CD14-positive monocyte (primary cell): ENCODE results near the gene CUBN. TPM values are rescaled to one million over a fixed set of nuclear protein-coding genes. Genes with fewer than 3 reads are reported as not detected.

Experiments used
- DNase-seq, 3 donors: peaks; one replicate each; pipeline ENCODE4 v3.0.0-alpha.2; 2011 to 2022
- H2AFZ ChIP-seq: 2 replicates; pipeline ENCODE4 v1.6.0; 2012; ENCODE audit warnings: mild to moderate bottlenecking, low read depth, low read length, inconsistent platforms; ENCODE audit not compliant: insufficient read depth, poor library complexity, severe bottlenecking
- H3K27ac ChIP-seq, 2 donors: 1 replicate in 1 of 2; 2 replicates in 1 of 2; pipeline ENCODE4 v1.5.1; 2012 to 2013; ENCODE audit warnings: low read length in 2 of 2, control low read depth in 1 of 2, inconsistent platforms in 1 of 2, low read depth in 1 of 2, mild to moderate bottlenecking in 1 of 2
- H3K27me3 ChIP-seq, 2 donors: one replicate each; pipeline versions ENCODE4 v1.6.0 to v1.6.1; 2011 to 2013; ENCODE audit warnings: low read length in 2 of 2; ENCODE audit not compliant: control insufficient read depth in 2 of 2, insufficient read depth in 2 of 2
- H3K36me3 ChIP-seq, 2 donors: replicated peaks in 1 of 2; 1 replicate in 1 of 2; 2 replicates in 1 of 2; pipeline versions ENCODE4 v1.5.1 to v1.6.1; 2012 to 2013; ENCODE audit warnings: low read length in 2 of 2, control low read depth in 1 of 2, inconsistent platforms in 1 of 2, mild to moderate bottlenecking in 1 of 2; ENCODE audit not compliant: insufficient read depth in 2 of 2, control insufficient read depth in 1 of 2
- H3K4me1 ChIP-seq, 2 donors: 1 replicate in 1 of 2; 2 replicates in 1 of 2; pipeline versions ENCODE4 v1.5.1 to v1.6.1; 2012 to 2013; ENCODE audit warnings: low read length in 2 of 2, control low read depth in 1 of 2, inconsistent platforms in 1 of 2, mild to moderate bottlenecking in 1 of 2, moderate library complexity in 1 of 2; ENCODE audit not compliant: insufficient read depth in 2 of 2, control insufficient read depth in 1 of 2
- H3K4me2 ChIP-seq: replicated peaks from 2 replicates; pipeline ENCODE3; 2012; ENCODE audit warnings: low read length, moderate library complexity, mild to moderate bottlenecking; ENCODE audit not compliant: poor library complexity, severe bottlenecking; ENCODE audit errors: extremely low read depth
- H3K4me3 ChIP-seq, 3 experiments: fragments of 200-600 bp in 1 of 3; sonication (generic) in 1 of 3; replicated peaks in 1 of 3; 1 replicate in 2 of 3; 2 replicates in 1 of 3; pipeline ENCODE4 v1.5.1; 2011 to 2013; ENCODE audit warnings: low read length in 3 of 3, mild to moderate bottlenecking in 3 of 3, control low read depth in 2 of 3, low read depth in 2 of 3, inconsistent platforms in 1 of 3, moderate library complexity in 1 of 3
- H3K79me2 ChIP-seq: 2 replicates; pipeline ENCODE4 v1.6.0; 2012; ENCODE audit warnings: mild to moderate bottlenecking, control low read depth, inconsistent platforms, low read length, moderate library complexity; ENCODE audit not compliant: insufficient read depth
- H3K9ac ChIP-seq: 2 replicates; pipeline ENCODE4 v1.6.0; 2017; ENCODE audit warnings: low read length, mild to moderate bottlenecking; ENCODE audit not compliant: insufficient read depth, poor library complexity, severe bottlenecking
- H3K9me3 ChIP-seq, 2 donors: replicated peaks in 1 of 2; 1 replicate in 1 of 2; 2 replicates in 1 of 2; pipeline versions ENCODE4 v1.5.1 to v1.6.1; 2012 to 2013; ENCODE audit warnings: low read length in 2 of 2, control low read depth in 1 of 2; ENCODE audit not compliant: control insufficient read depth in 1 of 2, insufficient read depth in 1 of 2
- H4K20me1 ChIP-seq: 2 replicates; pipeline ENCODE4 v1.6.0; 2012; ENCODE audit warnings: mild to moderate bottlenecking, low read length, control low read depth, moderate library complexity; ENCODE audit not compliant: insufficient read depth
- H3K27ac Mint-ChIP-seq, 7 donors: one replicate each; pipeline ENCODE4 v1.8.0; 2020; ENCODE audit warnings: mild to moderate bottlenecking in 7 of 7, mixed read lengths in 7 of 7, moderate library complexity in 6 of 7, inconsistent platforms in 2 of 7
- H3K27me3 Mint-ChIP-seq, 3 donors: one replicate each; pipeline ENCODE4 v1.8.0; 2021 to 2022; ENCODE audit warnings: low read depth in 3 of 3, mild to moderate bottlenecking in 3 of 3, mixed read lengths in 3 of 3, moderate library complexity in 3 of 3, inconsistent platforms in 1 of 3
- H3K36me3 Mint-ChIP-seq, 2 donors: one replicate each; pipeline ENCODE4 v1.8.0; 2020; ENCODE audit warnings: mixed read lengths in 2 of 2, inconsistent platforms in 1 of 2, mild to moderate bottlenecking in 1 of 2
- H3K4me1 Mint-ChIP-seq: one replicate; pipeline ENCODE4 v1.8.0; 2020; ENCODE audit warnings: mild to moderate bottlenecking, mixed read lengths
- H3K4me3 Mint-ChIP-seq, 2 donors: one replicate each; pipeline ENCODE4 v1.8.0; 2020; ENCODE audit warnings: mild to moderate bottlenecking in 2 of 2, mixed read lengths in 2 of 2, moderate library complexity in 1 of 2
- H3K9me3 Mint-ChIP-seq, 7 donors: one replicate each; pipeline ENCODE4 v1.8.0; 2020 to 2022; ENCODE audit warnings: mixed read lengths in 7 of 7, mild to moderate bottlenecking in 6 of 7, moderate library complexity in 6 of 7, inconsistent platforms in 2 of 7
- CTCF ChIP-seq: fragments of 200-600 bp; IDR thresholded peaks from one replicate; pipeline ENCODE4 v1.8.0; 2022; ENCODE audit warnings: antibody characterized with exemption, mild to moderate bottlenecking
- WGBS: methylation state at CpG from one replicate; pipeline ENCODE4 v1.1.5; 2013; ENCODE audit warnings: missing lambda C conversion rate; ENCODE audit not compliant: insufficient coverage; 5-methylcytosine and 5-hydroxymethylcytosine counted together
- intact Hi-C, 2 donors: fragments of 100-400 bp; cut with micrococcal nuclease; formaldehyde crosslinking; loops; one replicate each; pipeline versions ENCODE4 v1.15.0 to v1.15.1; 2023
- polyA plus RNA-seq, 3 donors: library from polyadenylated mRNA; depleted of rRNA in 1 of 3; unstranded in 2 of 3; stranded (reverse) in 1 of 3; fragments of 300-500 nt in 2 of 3; fragments of >200 nt in 1 of 3; fragmentation: Illumina TruSeq in 2 of 3; gene quantifications; 1 replicate in 2 of 3; 2 replicates in 1 of 3; pipeline ENCODE4 v1.2.3, GENCODE V29; 2012 to 2021

The CUBN gene
- polyA plus RNA-seq, 3 donors, result 0.95 TPM; not detected in 2

GRCh38 chr10:17043586-17043985 is 86.0 kb downstream of the CUBN start:
- 100% methylated on average over 5 of the region's 8 CpGs for WGBS
- intact Hi-C loops, result no loop called here
- H3K9me3 Mint-ChIP-seq, result no peaks in the 10 kb centered on the region

GRCh38 chr10:17041626-17042520 is 87.7 kb downstream of the CUBN start:
- H3K79me2 ChIP-seq, result no peaks in the 10 kb centered on the region

More at GRCh38 chr10:17043586-17043985, 86.0 kb downstream of the CUBN start:
- no peak for DNase-seq
- no peak overlapping the region for H3K4me3 ChIP-seq
- H3K4me3 Mint-ChIP-seq, result no peak overlapping the region
- no peak overlapping the region for H3K27ac ChIP-seq
- no peak overlapping the region for H3K9ac ChIP-seq
- no peaks in the 10 kb centered on the region for H3K36me3 ChIP-seq
- H3K4me1 ChIP-seq, result peaks cover 4 to 5% of the 10 kb centered on the region in 2 donors
- H3K27ac Mint-ChIP-seq, result no peak overlapping the region
- no peaks in the 10 kb centered on the region for H3K79me2 ChIP-seq
- no peaks in the 10 kb centered on the region for H3K9me3 ChIP-seq
- peaks cover 4% of the 10 kb centered on the region for H3K4me1 Mint-ChIP-seq
- H3K36me3 Mint-ChIP-seq, result no peaks in the 10 kb centered on the region
- TF ChIP-seq CTCF, result no peak
- H3K4me2 ChIP-seq, result no peak overlapping the region
- no peaks in the 10 kb centered on the region for H3K27me3 Mint-ChIP-seq
- H3K27me3 ChIP-seq, result no peaks in the 10 kb centered on the region
- no peaks in the 10 kb centered on the region for H4K20me1 ChIP-seq
- H2AFZ ChIP-seq, result no peak overlapping the region

More at GRCh38 chr10:17041626-17042520, 87.7 kb downstream of the CUBN start:
- Histone ChIP-seq H3K27ac (no peak overlapping the region), H3K9ac (no peak overlapping the region), H3K4me1 (peaks cover 9 to 11% of the 10 kb centered on the region in 2 donors), H3K27me3 (no peaks in the 10 kb centered on the region), H3K9me3 (no peaks in the 10 kb centered on the region), H2AFZ (no peak overlapping the region), H4K20me1 (no peaks in the 10 kb centered on the region), H3K36me3 (no peaks in the 10 kb centered on the region), H3K4me2 (no peak overlapping the region), H3K4me3 (no peak overlapping the region)
- H3K36me3 Mint-ChIP-seq, result peaks cover 0 to 3% of the 10 kb centered on the region in 2 donors
- peaks cover 15% of the 10 kb centered on the region for H3K4me1 Mint-ChIP-seq
- H3K4me3 Mint-ChIP-seq, result no peak overlapping the region
- TF ChIP-seq CTCF, result no peak
- WGBS, result 96% methylated on average over 4 of the region's 7 CpGs
- H3K9me3 Mint-ChIP-seq, result peaks cover 0 to 3% (median 0%) of the 10 kb centered on the region in 7 donors
- intact Hi-C loops, result no loop called here
- H3K27ac Mint-ChIP-seq, result no peak overlapping the region
- no peaks in the 10 kb centered on the region for H3K27me3 Mint-ChIP-seq
- no peak for DNase-seq
